ENCODE measurements around the gene FMC1.
A peak's percentile ranks its signal among the peaks of the same experiment; 100 is the strongest.

Gene FMC1

GRCh38 chr7:139341058-139341775 is at the start of gene FMC1:
TSS of gene FMC1 (plus strand) at chr7:139341337. CDS start at chr7:139341385, 48 bp downstream.
- peaks cover 17 to 25% of the 10 kb centered on the region in 2 experiments for H3K4me1 ChIP-seq (ENCODE audit: control insufficient read depth in 1 of 2, insufficient read depth in 1 of 2, low read depth in 1 of 2, low read length in 1 of 2)
- H3K4me3 ChIP-seq (ENCODE audit: low read depth in 1 of 2, low read length in 1 of 2), result peak within 1 kb of the TSS; percentile 76 to 91
- peak within 1 kb of the TSS; percentile 98 for H3K27ac ChIP-seq
- no peaks in the 10 kb centered on the region for H3K36me3 ChIP-seq
- no peaks in the 10 kb centered on the region for H3K9me3 ChIP-seq
- H3K27me3 ChIP-seq, result no peaks in the 10 kb centered on the region
- TF ChIP-seq CTCF (IDR thresholded peaks at IDR 0.05), result peak; percentile 61

GRCh38 chr7:139292821-139293220 is 48.3 kb upstream of the FMC1 start:
- no peaks in the 10 kb centered on the region for H3K27me3 ChIP-seq
- no peak overlapping the region for H3K27ac ChIP-seq
- H3K4me1 ChIP-seq (ENCODE audit: control insufficient read depth in 1 of 2, insufficient read depth in 1 of 2, low read depth in 1 of 2, low read length in 1 of 2), result no peaks in the 10 kb centered on the region
- no peaks in the 10 kb centered on the region for H3K9me3 ChIP-seq
- TF ChIP-seq CTCF (IDR thresholded peaks at IDR 0.05), result no peak
- peaks cover 28% of the 10 kb centered on the region for H3K36me3 ChIP-seq
- no peak overlapping the region for H3K4me3 ChIP-seq (ENCODE audit: low read depth in 1 of 2, low read length in 1 of 2)

GRCh38 chr7:139293534-139293933 is 47.6 kb upstream of the FMC1 start:
- Histone ChIP-seq H3K4me3 (ENCODE audit: low read depth in 1 of 2, low read length in 1 of 2) (no peak overlapping the region), H3K4me1 (ENCODE audit: control insufficient read depth in 1 of 2, insufficient read depth in 1 of 2, low read depth in 1 of 2, low read length in 1 of 2) (no peaks in the 10 kb centered on the region), H3K27me3 (no peaks in the 10 kb centered on the region), H3K9me3 (no peaks in the 10 kb centered on the region), H3K36me3 (peaks cover 34% of the 10 kb centered on the region), H3K27ac (no peak overlapping the region)
- TF ChIP-seq CTCF (IDR thresholded peaks at IDR 0.05), result no peak

- Histone ChIP-seq H3K4me1 (ENCODE audit: control insufficient read depth in 1 of 2, insufficient read depth in 1 of 2, low read depth in 1 of 2, low read length in 1 of 2) (no peaks in the 10 kb centered on the region), H3K27me3 (no peaks in the 10 kb centered on the region), H3K4me3 (ENCODE audit: low read depth in 1 of 2, low read length in 1 of 2) (no peak overlapping the region), H3K36me3 (peaks cover 34% of the 10 kb centered on the region), H3K27ac (no peak overlapping the region), H3K9me3 (no peaks in the 10 kb centered on the region)
- no peak for TF ChIP-seq CTCF (IDR thresholded peaks at IDR 0.05)
Observed at GRCh38 chr7:139294241-139294640, 46.9 kb upstream of the FMC1 start.

GRCh38 chr7:139294951-139295575 is 46.1 kb upstream of the FMC1 start:
- H3K36me3 ChIP-seq, result peaks cover 34% of the 10 kb centered on the region
- no peaks in the 10 kb centered on the region for H3K27me3 ChIP-seq
- no peaks in the 10 kb centered on the region for H3K9me3 ChIP-seq
- no peak overlapping the region for H3K27ac ChIP-seq
- no peaks in the 10 kb centered on the region for H3K4me1 ChIP-seq (ENCODE audit: control insufficient read depth in 1 of 2, insufficient read depth in 1 of 2, low read depth in 1 of 2, low read length in 1 of 2)
- no peak overlapping the region for H3K4me3 ChIP-seq (ENCODE audit: low read depth in 1 of 2, low read length in 1 of 2)
- TF ChIP-seq CTCF (IDR thresholded peaks at IDR 0.05), result no peak

All from neutrophil (primary cell).